GM23338 (cell line): ENCODE results near the gene INSRR. TPM values are rescaled to one million over a fixed set of nuclear protein-coding genes. Genes with fewer than 3 reads are reported as not detected.

ENCODE experiments used
- ATAC-seq: fragments of 200-7000 bp; cut with Tn5 transposase; 3 replicates; pipeline ENCODE4 v1.9.1; 2020
- DNase-seq: peaks from one replicate; pipeline ENCODE4 v3.0.0-alpha.2; 2015; ENCODE audit warnings: low spot score
- H2AFZ ChIP-seq: fragments of 200-600 bp; sonication (generic); 2 replicates; pipeline ENCODE4 v1.8.0; 2016; ENCODE audit warnings: antibody characterized with exemption, mild to moderate bottlenecking, moderate library complexity
- H3F3A ChIP-seq: fragments of 200-600 bp; sonication (generic); replicated peaks from 2 replicates; pipeline ENCODE4 v1.8.0; 2017; ENCODE audit warnings: antibody characterized with exemption, mixed run types, low read depth
- H3K27ac ChIP-seq: fragments of 200-600 bp; sonication (generic); 2 replicates; pipeline ENCODE4 v1.6.1; 2016; ENCODE audit warnings: low read depth
- H3K27me3 ChIP-seq: fragments of 200-600 bp; sonication (generic); 2 replicates; pipeline ENCODE4 v1.8.0; 2016; ENCODE audit warnings: mild to moderate bottlenecking, mixed run types, moderate library complexity; ENCODE audit not compliant: insufficient read depth
- H3K36me3 ChIP-seq: fragments of 200-600 bp; sonication (generic); 2 replicates; pipeline ENCODE4 v1.8.0; 2016; ENCODE audit warnings: mild to moderate bottlenecking; ENCODE audit not compliant: insufficient read depth
- H3K4me1 ChIP-seq: fragments of 200-600 bp; sonication (generic); 2 replicates; pipeline ENCODE4 v1.8.0; 2016; ENCODE audit warnings: mild to moderate bottlenecking, moderate library complexity; ENCODE audit not compliant: insufficient read depth
- H3K4me2 ChIP-seq: fragments of 200-600 bp; sonication (generic); 2 replicates; pipeline ENCODE4 v1.7.1; 2017; ENCODE audit warnings: mixed run types
- H3K4me3 ChIP-seq: fragments of 200-600 bp; sonication (generic); 2 replicates; pipeline ENCODE4 v1.6.1; 2016; ENCODE audit warnings: mixed run types
- H3K79me2 ChIP-seq: fragments of 200-600 bp; sonication (generic); replicated peaks from 2 replicates; pipeline ENCODE4 v1.8.0; 2017; ENCODE audit warnings: mild to moderate bottlenecking; ENCODE audit not compliant: insufficient read depth
- H3K9me2 ChIP-seq: fragments of 200-600 bp; sonication (generic); 2 replicates; pipeline ENCODE4 v1.8.0; 2017; ENCODE audit not compliant: insufficient read depth
- H4K20me1 ChIP-seq: fragments of 200-600 bp; sonication (generic); replicated peaks from 2 replicates; pipeline ENCODE4 v1.8.0; 2017; ENCODE audit warnings: mild to moderate bottlenecking; ENCODE audit not compliant: insufficient read depth
- H3K27ac Mint-ChIP-seq: 2 replicates; pipeline ENCODE4 v1.8.0; 2020; ENCODE audit warnings: inconsistent platforms, mild to moderate bottlenecking, moderate library complexity, mixed read lengths
- H3K27me3 Mint-ChIP-seq: 3 replicates; pipeline ENCODE4 v1.8.0; 2022; ENCODE audit warnings: low read depth, mild to moderate bottlenecking, moderate library complexity, mixed read lengths, inconsistent platforms; ENCODE audit not compliant: insufficient read depth, poor library complexity
- H3K36me3 Mint-ChIP-seq: 3 replicates; pipeline ENCODE4 v1.8.0; 2021; ENCODE audit warnings: low read depth, mild to moderate bottlenecking, inconsistent platforms, moderate library complexity, mixed read lengths
- H3K4me1 Mint-ChIP-seq: 3 replicates; pipeline ENCODE4 v1.8.0; 2020; ENCODE audit warnings: mild to moderate bottlenecking, inconsistent platforms, mixed read lengths
- H3K4me3 Mint-ChIP-seq: 3 replicates; pipeline ENCODE4 v1.8.0; 2021; ENCODE audit warnings: moderate library complexity, mild to moderate bottlenecking, inconsistent platforms, mixed read lengths
- H3K9me3 Mint-ChIP-seq: 3 replicates; pipeline ENCODE4 v1.8.0; 2020; ENCODE audit warnings: moderate library complexity, mild to moderate bottlenecking, inconsistent platforms, mixed read lengths
- CTCF ChIP-seq, 2 experiments: fragments of 200-600 bp in 1 of 2; sonication (generic) in 1 of 2; conservative IDR thresholded peaks; 2 replicates each; pipeline versions ENCODE4 v1.5.1 to v1.6.1; 2016 to 2017; ENCODE audit warnings: antibody characterized with exemption in 2 of 2, low read depth in 2 of 2, mild to moderate bottlenecking in 2 of 2, moderate library complexity in 1 of 2
- EZH2 ChIP-seq: fragments of 200-600 bp; sonication (generic); IDR thresholded peaks from one replicate; pipeline ENCODE4 v1.8.0; 2017; ENCODE audit warnings: antibody characterized with exemption, mild to moderate bottlenecking, low read depth; ENCODE audit not compliant: unreplicated experiment
- EZH2phosphoT487 ChIP-seq: fragments of 200-600 bp; sonication (generic); IDR thresholded peaks from one replicate; pipeline ENCODE4 v1.8.1; 2018; ENCODE audit warnings: antibody characterized with exemption; ENCODE audit not compliant: unreplicated experiment
- JUNB ChIP-seq: IDR thresholded peaks from one replicate; pipeline ENCODE4 v1.6.1; 2016; ENCODE audit warnings: antibody characterized with exemption; ENCODE audit not compliant: unreplicated experiment
- POLR2AphosphoS5 ChIP-seq: IDR thresholded peaks from 2 replicates; pipeline ENCODE4 v1.6.1; 2016; ENCODE audit warnings: antibody characterized with exemption, low read depth
- ZNF114 ChIP-seq: fragments of 250-450 bp; sonication (Bioruptor Pico); IDR thresholded peaks from 2 replicates; pipeline ENCODE4 v1.5.0; 2020; ENCODE audit warnings: mild to moderate bottlenecking, moderate library complexity
- ZNF331 ChIP-seq: fragments of 250-450 bp; sonication (Bioruptor Pico); IDR thresholded peaks from 2 replicates; pipeline ENCODE4 v1.5.0; 2020; ENCODE audit warnings: low read depth, mild to moderate bottlenecking, moderate library complexity
- polyA plus RNA-seq: library from polyadenylated mRNA; unstranded; fragments of >200 nt; fragmentation: Nextera tagmentation; extraction: Ambion mirVana; gene quantifications from 2 replicates; pipeline ENCODE4 v1.2.1, GENCODE V29; 2016
- total RNA-seq: library from RNA; depleted of rRNA; stranded (reverse); fragments of >200 nt; shearing (Covaris generic); gene quantifications from 2 replicates; pipeline ENCODE4 v1.2.3, GENCODE V29; 2014

INSRR gene
- total and polyA plus RNA-seq, 2 experiments from 2014 or later = not detected

GRCh38 chr1:156849151-156849496, 9.8 kb downstream of the INSRR start:
- Histone ChIP-seq H3K4me3 (peak overlapping the region; percentile 63), H3K4me2 (peak overlapping the region; percentile 81), H3K9me2 (no peaks in the 10 kb centered on the region), H3K4me1 (peaks cover 12% of the 10 kb centered on the region), H3K79me2 (no peaks in the 10 kb centered on the region), H2AFZ (peak overlapping the region; percentile 96), H3K36me3 (no peaks in the 10 kb centered on the region), H3K27ac (no peak overlapping the region), H3F3A (no peaks in the 10 kb centered on the region), H3K27me3 (peaks cover 98% of the 10 kb centered on the region), H4K20me1 (no peaks in the 10 kb centered on the region; the same call in 1 of the 2 replicates)
- TF ChIP-seq EZH2 (peak; percentile 69), POLR2AphosphoS5 (no peak), ZNF114 (no peak), EZH2phosphoT487 (no peak), ZNF331 (CRISPR knock-in tag) (no peak), CTCF (conservative IDR thresholded peaks at IDR 0.05; ENCODE audit: low read depth in 2 of 2) (no peak)
- H3K27me3 Mint-ChIP-seq = peaks cover 77% of the 10 kb centered on the region
- peak; percentile 9 for ATAC-seq
- no peak for DNase-seq
- H3K4me3 Mint-ChIP-seq = peak overlapping the region; percentile 66
- H3K4me1 Mint-ChIP-seq = peaks cover 13% of the 10 kb centered on the region
- no peak overlapping the region for H3K27ac Mint-ChIP-seq
- H3K9me3 Mint-ChIP-seq = no peaks in the 10 kb centered on the region
- H3K36me3 Mint-ChIP-seq = no peaks in the 10 kb centered on the region

GRCh38 chr1:156848461-156849150, 10.3 kb downstream of the INSRR start:
- peaks cover 82% of the 10 kb centered on the region for H3K27me3 Mint-ChIP-seq
- TF ChIP-seq EZH2 (peak; percentile 78), JUNB (no peak), EZH2phosphoT487 (peak; percentile 37)
- H3K4me3 Mint-ChIP-seq = peak overlapping the region; percentile 66
- H2AFZ ChIP-seq = peak overlapping the region; percentile 96
- no peaks in the 10 kb centered on the region for H3K9me3 Mint-ChIP-seq
- H3K27me3 ChIP-seq = peaks cover 99% of the 10 kb centered on the region
- H3F3A ChIP-seq = no peaks in the 10 kb centered on the region
- no peaks in the 10 kb centered on the region for H3K9me2 ChIP-seq
- no peaks in the 10 kb centered on the region for H3K36me3 Mint-ChIP-seq
- DNase-seq (peak; percentile 85), ATAC-seq (peak; percentile 70)
- H3K27ac Mint-ChIP-seq = no peak overlapping the region
- H4K20me1 ChIP-seq = no peaks in the 10 kb centered on the region; the same call in 1 of the 2 replicates
- H3K79me2 ChIP-seq = no peaks in the 10 kb centered on the region
- H3K4me1 Mint-ChIP-seq = peaks cover 16% of the 10 kb centered on the region
- peak overlapping the region; percentile 63 for H3K4me3 ChIP-seq
- peak overlapping the region; percentile 81 for H3K4me2 ChIP-seq
- peaks cover 12% of the 10 kb centered on the region for H3K4me1 ChIP-seq
- H3K27ac ChIP-seq = no peak overlapping the region
- no peaks in the 10 kb centered on the region for H3K36me3 ChIP-seq
